ENCODE data around the gene SHC3. TPM values are rescaled to one million over a fixed set of nuclear protein-coding genes. Genes with fewer than 3 reads are reported as not detected.

Gene SHC3
- total RNA-seq, 1 experiment from 2014 or later = 4.0 TPM

- Mint-ChIP-seq H3K4me1 (ENCODE audit: low read depth, unreplicated experiment) (peaks cover 5% of the 10 kb centered on the region), H3K9me3 (ENCODE audit: low read depth, unreplicated experiment) (no peaks in the 10 kb centered on the region), H3K27me3 (ENCODE audit: unreplicated experiment) (no peaks in the 10 kb centered on the region), H3K4me3 (ENCODE audit: low read depth, unreplicated experiment) (no peak overlapping the region), H3K27ac (ENCODE audit: unreplicated experiment) (no peak overlapping the region), H3K36me3 (ENCODE audit: insufficient read depth, unreplicated experiment) (no peaks in the 10 kb centered on the region)
- no peak for DNase-seq
- CTCF ChIA-PET = no interaction called here
- intact Hi-C loops (cut with micrococcal nuclease; ENCODE audit: unreplicated experiment) = no loop called here
- no TSS peak for BruUV-seq (replicated peaks)
- no peak for TF ChIP-seq CTCF (IDR thresholded peaks at IDR 0.05; ENCODE audit: unreplicated experiment)
Observed at GRCh38 chr9:89012294-89013042, 166.2 kb downstream of the SHC3 start.

- Mint-ChIP-seq H3K27me3 (ENCODE audit: unreplicated experiment) (no peaks in the 10 kb centered on the region), H3K4me3 (ENCODE audit: low read depth, unreplicated experiment) (no peak overlapping the region), H3K9me3 (ENCODE audit: low read depth, unreplicated experiment) (no peaks in the 10 kb centered on the region), H3K27ac (ENCODE audit: unreplicated experiment) (no peak overlapping the region), H3K4me1 (ENCODE audit: low read depth, unreplicated experiment) (peaks cover 8% of the 10 kb centered on the region), H3K36me3 (ENCODE audit: insufficient read depth, unreplicated experiment) (no peaks in the 10 kb centered on the region)
- CTCF ChIA-PET = no interaction called here
- no TSS peak for BruUV-seq (replicated peaks)
- intact Hi-C loops (cut with micrococcal nuclease; ENCODE audit: unreplicated experiment) = no loop called here
- TF ChIP-seq CTCF (IDR thresholded peaks at IDR 0.05; ENCODE audit: unreplicated experiment) = no peak
- no peak for DNase-seq
Observed at GRCh38 chr9:89011683-89012082, 166.9 kb downstream of the SHC3 start.

- Mint-ChIP-seq H3K36me3 (ENCODE audit: insufficient read depth, unreplicated experiment) (no peaks in the 10 kb centered on the region), H3K9me3 (ENCODE audit: low read depth, unreplicated experiment) (no peaks in the 10 kb centered on the region), H3K4me1 (ENCODE audit: low read depth, unreplicated experiment) (peaks cover 8% of the 10 kb centered on the region), H3K4me3 (ENCODE audit: low read depth, unreplicated experiment) (no peak overlapping the region), H3K27ac (ENCODE audit: unreplicated experiment) (no peak overlapping the region), H3K27me3 (ENCODE audit: unreplicated experiment) (no peaks in the 10 kb centered on the region)
- DNase-seq = no peak
- BruUV-seq (replicated peaks) = no TSS peak
- CTCF ChIA-PET = no interaction called here
- TF ChIP-seq CTCF (IDR thresholded peaks at IDR 0.05; ENCODE audit: unreplicated experiment) = no peak
- intact Hi-C loops (cut with micrococcal nuclease; ENCODE audit: unreplicated experiment) = no loop called here
Observed at GRCh38 chr9:89010526-89011111, 168.0 kb downstream of the SHC3 start.

- TF ChIP-seq CTCF (IDR thresholded peaks at IDR 0.05; ENCODE audit: unreplicated experiment) = no peak
- no peak overlapping the region for H3K4me3 Mint-ChIP-seq (ENCODE audit: low read depth, unreplicated experiment)
- H3K4me1 Mint-ChIP-seq (ENCODE audit: low read depth, unreplicated experiment) = peaks cover 8% of the 10 kb centered on the region
- no peaks in the 10 kb centered on the region for H3K27me3 Mint-ChIP-seq (ENCODE audit: unreplicated experiment)
- BruUV-seq (replicated peaks) = no TSS peak
- CTCF ChIA-PET = interaction anchor here (0.6 to 1.7 kb wide), 2 partner anchors 10 to 269 kb away, joined by 4 to 5 read pairs; no protein-coding TSS in a partner anchor
- no peak for DNase-seq
- no peaks in the 10 kb centered on the region for H3K9me3 Mint-ChIP-seq (ENCODE audit: low read depth, unreplicated experiment)
- no peaks in the 10 kb centered on the region for H3K36me3 Mint-ChIP-seq (ENCODE audit: insufficient read depth, unreplicated experiment)
- no peak overlapping the region for H3K27ac Mint-ChIP-seq (ENCODE audit: unreplicated experiment)
- intact Hi-C loops (cut with micrococcal nuclease; ENCODE audit: unreplicated experiment) = no loop called here
Observed at GRCh38 chr9:89010056-89010455, 168.6 kb downstream of the SHC3 start.

Measured in Calu3 (cell line).